Measurements from ENCODE around the gene PLAC9. TPM values are rescaled to one million over a fixed set of nuclear protein-coding genes. Genes with fewer than 3 reads are reported as not detected.

PLAC9 gene
- total RNA-seq, 4 donors from 2014 or later, result 21.3 to 59.4 (median 39.6) TPM

GRCh38 chr10:80191589-80192270 is 59.2 kb downstream of the PLAC9 start:
- 81% methylated on average over 14 of the region's 16 CpGs for WGBS
- intact Hi-C loops (cut with DNase I), result no loop called here
- no peaks in the 10 kb centered on the region for H3K9me3 ChIP-seq
- H3K36me3 ChIP-seq, result peaks cover 0 to 11% (median 0%) of the 10 kb centered on the region in 4 donors
- H3K4me1 ChIP-seq, result peaks cover 70 to 87% (median 84%) of the 10 kb centered on the region in 4 donors
- DNase-seq (ENCODE audit: extremely low spot score), result no peak
- H3K27me3 ChIP-seq, result no peaks in the 10 kb centered on the region
- peak overlapping the region in 1 of 4 donors; percentile 36 for H3K27ac ChIP-seq (replicated peaks in 1 of 4)
- H3K4me3 ChIP-seq, result no peak overlapping the region
- TF ChIP-seq EP300 (IDR thresholded peaks at IDR 0.05) (no peak), POLR2AphosphoS5 (IDR thresholded peaks at IDR 0.05) (no peak), POLR2A (IDR thresholded peaks at IDR 0.05; ENCODE audit: low read depth) (no peak), CTCF (IDR thresholded peaks at IDR 0.05) (no peak)

GRCh38 chr10:80192553-80192952 is 60.0 kb downstream of the PLAC9 start:
- Histone ChIP-seq H3K9me3 (no peaks in the 10 kb centered on the region), H3K27me3 (no peaks in the 10 kb centered on the region), H3K27ac (replicated peaks in 1 of 4) (no peak overlapping the region), H3K4me3 (no peak overlapping the region), H3K4me1 (peaks cover 70 to 87% (median 84%) of the 10 kb centered on the region in 4 donors), H3K36me3 (peaks cover 0 to 11% (median 0%) of the 10 kb centered on the region in 4 donors)
- intact Hi-C loops (cut with DNase I), result no loop called here
- DNase-seq (ENCODE audit: extremely low spot score), result no peak
- TF ChIP-seq POLR2AphosphoS5 (IDR thresholded peaks at IDR 0.05) (no peak), POLR2A (IDR thresholded peaks at IDR 0.05; ENCODE audit: low read depth) (no peak), EP300 (IDR thresholded peaks at IDR 0.05) (no peak), CTCF (IDR thresholded peaks at IDR 0.05) (no peak)

- Histone ChIP-seq H3K36me3 (peaks cover 0 to 11% (median 0%) of the 10 kb centered on the region in 4 donors), H3K9me3 (no peaks in the 10 kb centered on the region), H3K27me3 (no peaks in the 10 kb centered on the region), H3K4me1 (peaks cover 72 to 87% (median 84%) of the 10 kb centered on the region in 4 donors), H3K4me3 (no peak overlapping the region), H3K27ac (replicated peaks in 1 of 4) (peak overlapping the region in 3 of 4 donors; percentile 16 to 73 (median 20))
- intact Hi-C loops (cut with DNase I), result no loop called here
- 82% methylated on average over 10 of the region's 11 CpGs for WGBS
- no peak for DNase-seq (ENCODE audit: extremely low spot score)
- TF ChIP-seq POLR2AphosphoS5 (IDR thresholded peaks at IDR 0.05), result no peak
- TF ChIP-seq EP300 (IDR thresholded peaks at IDR 0.05), result no peak
- no peak for TF ChIP-seq POLR2A (IDR thresholded peaks at IDR 0.05; ENCODE audit: low read depth)
- no peak for TF ChIP-seq CTCF (IDR thresholded peaks at IDR 0.05)
Observed at GRCh38 chr10:80194373-80195045, 62.0 kb downstream of the PLAC9 start.

Other genes with a start within 250 kb of the PLAC9 start
- 1 to 10 TPM in 3 of 4 donors, under 1 TPM in 1; 0.83 to 3.0 (median 1.5) TPM for gene SFTPD, start 183.6 kb upstream of the PLAC9 start, total RNA-seq
- 10 to 100 TPM in 2 of 4 donors, 1 to 10 TPM in 2; 7.1 to 14.9 (median 9.4) TPM for gene TMEM254, start 54.1 kb upstream of the PLAC9 start, total RNA-seq
- gene ANXA11, start 72.8 kb downstream of the PLAC9 start, total RNA-seq, result 100 to 1,000 TPM; 126 to 213 (median 166) TPM
- gene MAT1A, start 156.9 kb downstream of the PLAC9 start, total RNA-seq, result not detected
- not detected for gene DYDC1, start 224.0 kb downstream of the PLAC9 start, total RNA-seq
- gene DYDC2, start 224.1 kb downstream of the PLAC9 start, total RNA-seq, result not detected

Measured in esophagus muscularis mucosa (tissue), 4 donors.